ENCODE measurements around the gene SOX6. TPM values are rescaled to one million over a fixed set of nuclear protein-coding genes. Genes with fewer than 3 reads are reported as not detected.

SOX6 gene
- total RNA-seq, 1 experiment from 2014 or later = 0.21 TPM

- intact Hi-C loops (cut with micrococcal nuclease; ENCODE audit: unreplicated experiment) (no loop called here), in situ Hi-C loops (cut with HindIII; ENCODE audit: low pct_unique_long_range_greater_than_20kb, low sequenced_read_pairs) (no loop called here)
- no TSS peak for BruUV-seq (replicated peaks)
- H3K27me3 ChIP-seq (ENCODE audit: control insufficient read depth, insufficient read depth, low read length) = no peaks in the 10 kb centered on the region
- no peaks in the 10 kb centered on the region for H3K36me3 ChIP-seq (ENCODE audit: control insufficient read depth, insufficient read depth, low read length)
- no peak overlapping the region for H3K27ac ChIP-seq (ENCODE audit: low read length)
- ATAC-seq (no peak), DNase-seq (ENCODE audit: low read depth, low spot score) (no peak)
- ChIA-PET CTCF (no interaction called here), POLR2A (no interaction called here)
- TF ChIP-seq SIN3A (IDR thresholded peaks at IDR 0.05; ENCODE audit: borderline replicate concordance, insufficient read depth, low read depth, low read length) = no peak
- TF ChIP-seq POLR2AphosphoS5 (IDR thresholded peaks at IDR 0.05; ENCODE audit: low read depth, low read length) = no peak
- no peak for TF ChIP-seq REST (IDR thresholded peaks at IDR 0.05; ENCODE audit: insufficient read depth in 1 of 2, low read depth in 2 of 2, low read length in 1 of 2)
- no peak for TF ChIP-seq TCF7L2 (IDR thresholded peaks at IDR 0.05; ENCODE audit: low read depth, low read length)
- H3K9me3 ChIP-seq (ENCODE audit: control insufficient read depth, insufficient read depth, low read depth, low read length) = no peaks in the 10 kb centered on the region
- H3K4me1 ChIP-seq (ENCODE audit: control insufficient read depth, insufficient read depth, low read length) = no peaks in the 10 kb centered on the region
- no peak overlapping the region for H3K4me3 ChIP-seq (ENCODE audit: low read depth in 2 of 2, low read length in 2 of 2)
Measured at GRCh38 chr11:16013242-16013641, 343.1 kb downstream of the SOX6 start.

- TF ChIP-seq SIN3A (IDR thresholded peaks at IDR 0.05; ENCODE audit: borderline replicate concordance, insufficient read depth, low read depth, low read length) (no peak), REST (IDR thresholded peaks at IDR 0.05; ENCODE audit: insufficient read depth in 1 of 2, low read depth in 2 of 2, low read length in 1 of 2) (no peak), POLR2AphosphoS5 (IDR thresholded peaks at IDR 0.05; ENCODE audit: low read depth, low read length) (no peak), TCF7L2 (IDR thresholded peaks at IDR 0.05; ENCODE audit: low read depth, low read length) (no peak), CTCF (IDR thresholded peaks at IDR 0.05) (no peak)
- CTCF ChIA-PET = no interaction called here
- H3K4me3 ChIP-seq (ENCODE audit: low read depth in 2 of 2, low read length in 2 of 2) = no peak overlapping the region
- DNase-seq (ENCODE audit: low read depth, low spot score) (no peak), ATAC-seq (no peak)
- POLR2A ChIA-PET = no interaction called here
- H3K27me3 ChIP-seq (ENCODE audit: control insufficient read depth, insufficient read depth, low read length) = no peaks in the 10 kb centered on the region
- intact Hi-C loops (cut with micrococcal nuclease; ENCODE audit: unreplicated experiment) = no loop called here
- no peaks in the 10 kb centered on the region for H3K4me1 ChIP-seq (ENCODE audit: control insufficient read depth, insufficient read depth, low read length)
- no peaks in the 10 kb centered on the region for H3K36me3 ChIP-seq (ENCODE audit: control insufficient read depth, insufficient read depth, low read length)
- H3K27ac ChIP-seq (ENCODE audit: low read length) = no peak overlapping the region
- no TSS peak for BruUV-seq (replicated peaks)
- in situ Hi-C loops (cut with HindIII; ENCODE audit: low pct_unique_long_range_greater_than_20kb, low sequenced_read_pairs) = no loop called here
- no peaks in the 10 kb centered on the region for H3K9me3 ChIP-seq (ENCODE audit: control insufficient read depth, insufficient read depth, low read depth, low read length)
Measured at GRCh38 chr11:16012125-16012751, 344.1 kb downstream of the SOX6 start.
